GM23338 (cell line): ENCODE results near the gene PPFIA4.

Experiments
- CTCF ChIP-seq, 2 experiments: fragments of 200-600 bp in 1 of 2; sonication (generic) in 1 of 2; conservative IDR thresholded peaks; 2 replicates each; pipeline versions ENCODE4 v1.5.1 to v1.6.1; 2016 to 2017; ENCODE audit warnings: antibody characterized with exemption in 2 of 2, low read depth in 2 of 2, mild to moderate bottlenecking in 2 of 2, moderate library complexity in 1 of 2
- EZH2 ChIP-seq: fragments of 200-600 bp; sonication (generic); IDR thresholded peaks from one replicate; pipeline ENCODE4 v1.8.0; 2017; ENCODE audit warnings: antibody characterized with exemption, mild to moderate bottlenecking, low read depth; ENCODE audit not compliant: unreplicated experiment

DNA sequence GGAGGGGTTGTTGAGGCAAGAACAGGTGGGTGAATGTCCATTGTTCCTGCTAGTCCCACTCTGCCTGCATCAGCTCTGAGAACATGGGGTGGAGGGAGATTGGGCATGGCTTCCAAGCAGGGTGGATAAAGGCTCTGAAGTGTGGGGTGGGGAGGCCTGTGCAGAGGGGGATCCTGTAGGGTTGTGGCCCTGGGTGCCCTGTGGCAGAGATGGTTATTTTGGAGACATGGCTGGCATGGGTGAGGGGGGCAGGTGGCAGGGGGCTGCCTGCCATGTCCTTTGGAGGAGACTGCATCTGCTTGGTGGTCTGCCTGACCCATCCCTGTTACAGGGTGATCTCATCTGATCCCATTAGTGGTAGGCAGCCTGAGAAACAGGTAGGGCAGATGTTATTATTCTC lies 48.3 kb downstream of the PPFIA4 start:
- no peak for TF ChIP-seq CTCF (conservative IDR thresholded peaks at IDR 0.05; ENCODE audit: low read depth in 2 of 2)
- no peak for TF ChIP-seq EZH2
